Breast epithelium (tissue), 4 donors: ENCODE data around the gene TNK1. TPM values are rescaled to one million over a fixed set of nuclear protein-coding genes. Genes with fewer than 3 reads are reported as not detected.

Experiments used
- DNase-seq, 2 donors: peaks; one replicate each; pipeline ENCODE4 v3.0.0-alpha.2; 2019; ENCODE audit warnings: low spot score in 2 of 2
- H3K27ac ChIP-seq, 2 donors: fragments of 200-600 bp; sonication (generic) in 1 of 2; one replicate each; pipeline ENCODE4 v1.5.1; 2016 to 2019; ENCODE audit warnings: mild to moderate bottlenecking in 1 of 2
- H3K27me3 ChIP-seq, 2 donors: fragments of 200-600 bp; sonication (generic) in 1 of 2; one replicate each; pipeline versions ENCODE4 v1.5.1 to v1.6.0; 2017 to 2019; ENCODE audit warnings: control low read depth in 1 of 2, mild to moderate bottlenecking in 1 of 2
- H3K36me3 ChIP-seq: fragments of 200-600 bp; one replicate; pipeline ENCODE4 v1.5.1; 2019
- H3K4me1 ChIP-seq, 2 donors: fragments of 200-600 bp; sonication (generic); one replicate each; pipeline ENCODE4 v1.5.1; 2016 to 2019; ENCODE audit warnings: control low read depth in 1 of 2
- H3K4me3 ChIP-seq, 3 donors: fragments of 200-600 bp; sonication (generic); 1 replicate in 2 of 3; 2 replicates in 1 of 3; pipeline ENCODE4 v1.5.1; 2016 to 2019; ENCODE audit warnings: mild to moderate bottlenecking in 3 of 3, moderate library complexity in 2 of 3
- H3K9me3 ChIP-seq, 2 donors: fragments of 200-600 bp; sonication (generic) in 1 of 2; one replicate each; pipeline ENCODE4 v1.5.1; 2016 to 2019; ENCODE audit warnings: control low read depth in 1 of 2
- CTCF ChIP-seq, 3 donors: fragments of 450-650 bp; IDR thresholded peaks; one replicate each; pipeline ENCODE4 v1.5.1; 2016 to 2017; ENCODE audit warnings: antibody characterized with exemption in 3 of 3, mild to moderate bottlenecking in 3 of 3, moderate library complexity in 3 of 3
- POLR2A ChIP-seq: fragments of 450-650 bp; IDR thresholded peaks from one replicate; pipeline ENCODE4 v1.6.1; 2016; ENCODE audit warnings: antibody characterized with exemption, mild to moderate bottlenecking, moderate library complexity
- POLR2AphosphoS5 ChIP-seq, 3 donors: sonication (generic); formaldehyde crosslinking; IDR thresholded peaks; one replicate each; pipeline ENCODE4 v1.6.1; 2017; ENCODE audit warnings: antibody characterized with exemption in 3 of 3
- intact Hi-C: fragments of 100-400 bp; cut with DNase I; formaldehyde crosslinking; loops from one replicate; pipeline ENCODE4 v1.15.1; 2023; ENCODE audit warnings: low total_unique reads
- total RNA-seq, 3 donors: library from RNA; depleted of rRNA; stranded (reverse); fragments of >200 nt; gene quantifications; one replicate each; pipeline ENCODE4 v1.1.0, GENCODE V29; 2016

The TNK1 gene
- total RNA-seq, 3 donors from 2014 or later = 1.1 to 22.1 (median 14.4) TPM

DNA sequence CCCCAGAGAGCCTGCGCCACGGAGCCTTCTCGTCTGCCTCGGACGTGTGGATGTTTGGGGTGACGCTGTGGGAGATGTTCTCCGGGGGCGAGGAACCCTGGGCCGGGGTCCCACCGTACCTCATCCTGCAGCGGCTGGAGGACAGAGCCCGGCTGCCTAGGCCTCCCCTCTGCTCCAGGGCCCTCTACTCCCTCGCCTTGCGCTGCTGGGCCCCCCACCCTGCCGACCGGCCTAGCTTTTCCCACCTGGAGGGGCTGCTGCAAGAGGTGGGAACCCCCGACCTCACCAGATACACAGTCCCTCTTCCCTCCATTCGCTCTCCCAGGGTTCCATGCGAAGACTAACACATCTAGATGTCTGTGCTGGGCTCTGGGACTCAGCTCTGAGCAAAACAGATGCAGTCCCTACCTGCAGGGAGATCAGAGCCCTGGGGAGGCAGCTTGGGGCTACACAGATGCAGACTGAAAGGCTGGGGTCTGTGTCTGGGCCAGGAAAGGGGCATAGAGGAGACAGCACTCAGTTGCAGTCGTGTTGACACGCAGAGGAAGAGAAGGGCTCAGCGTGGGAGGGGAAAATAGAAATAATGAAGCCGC lies 3.7 kb downstream of the TNK1 start:
- intact Hi-C loops = no loop called here
- Histone ChIP-seq H3K9me3 (no peaks in the 10 kb centered on the region), H3K27me3 (no peaks in the 10 kb centered on the region), H3K27ac (peak overlapping the region; percentile 20), H3K36me3 (peaks cover 9% of the 10 kb centered on the region), H3K4me1 (peaks cover 0 to 4% of the 10 kb centered on the region in 2 donors), H3K4me3 (peak overlapping the region; percentile 26 to 55 (median 47))
- no peak for DNase-seq
- no peak for TF ChIP-seq POLR2AphosphoS5 (IDR thresholded peaks at IDR 0.05)
- no peak for TF ChIP-seq CTCF (IDR thresholded peaks at IDR 0.05)
- no peak for TF ChIP-seq POLR2A

- intact Hi-C loops = no loop called here
- Histone ChIP-seq H3K4me3 (no peak overlapping the region), H3K27me3 (no peaks in the 10 kb centered on the region), H3K9me3 (no peaks in the 10 kb centered on the region), H3K4me1 (peaks cover 0 to 7% of the 10 kb centered on the region in 2 donors), H3K36me3 (peaks cover 9% of the 10 kb centered on the region), H3K27ac (no peak overlapping the region)
- DNase-seq = no peak
- TF ChIP-seq POLR2AphosphoS5 (IDR thresholded peaks at IDR 0.05) = no peak
- TF ChIP-seq POLR2A = no peak
- TF ChIP-seq CTCF (IDR thresholded peaks at IDR 0.05) = no peak
These were observed 8.0 kb downstream of the TNK1 start for GRCh38 chr17:7388856-7389255.

GRCh38 chr17:7389924-7390910 lies 9.3 kb downstream of the TNK1 start:
- intact Hi-C loops = no loop called here
- TF ChIP-seq POLR2AphosphoS5 (IDR thresholded peaks at IDR 0.05) (no peak), CTCF (IDR thresholded peaks at IDR 0.05) (no peak)
- Histone ChIP-seq H3K27ac (no peak overlapping the region), H3K9me3 (no peaks in the 10 kb centered on the region), H3K36me3 (peaks cover 9% of the 10 kb centered on the region), H3K4me3 (no peak overlapping the region), H3K27me3 (no peaks in the 10 kb centered on the region), H3K4me1 (peaks cover 0 to 7% of the 10 kb centered on the region in 2 donors)
- DNase-seq = no peak

- Histone ChIP-seq H3K4me1 (peaks cover 0 to 7% of the 10 kb centered on the region in 2 donors), H3K4me3 (no peak overlapping the region), H3K36me3 (peaks cover 9% of the 10 kb centered on the region), H3K27me3 (no peaks in the 10 kb centered on the region), H3K9me3 (no peaks in the 10 kb centered on the region), H3K27ac (peak overlapping the region in 1 of 2 donors; percentile 17)
- DNase-seq = no peak
- intact Hi-C loops = no loop called here
- TF ChIP-seq POLR2A = no peak
- TF ChIP-seq POLR2AphosphoS5 (IDR thresholded peaks at IDR 0.05) = no peak
- TF ChIP-seq CTCF (IDR thresholded peaks at IDR 0.05) = no peak
These were observed 10.4 kb downstream of the TNK1 start for GRCh38 chr17:7391307-7391706.
